ENCODE results near the gene C20orf202. TPM values are rescaled to one million over a fixed set of nuclear protein-coding genes. Genes with fewer than 3 reads are reported as not detected.

The C20orf202 gene
- total and polyA plus RNA-seq, 2 experiments from 2014 or later = not detected

DNA sequence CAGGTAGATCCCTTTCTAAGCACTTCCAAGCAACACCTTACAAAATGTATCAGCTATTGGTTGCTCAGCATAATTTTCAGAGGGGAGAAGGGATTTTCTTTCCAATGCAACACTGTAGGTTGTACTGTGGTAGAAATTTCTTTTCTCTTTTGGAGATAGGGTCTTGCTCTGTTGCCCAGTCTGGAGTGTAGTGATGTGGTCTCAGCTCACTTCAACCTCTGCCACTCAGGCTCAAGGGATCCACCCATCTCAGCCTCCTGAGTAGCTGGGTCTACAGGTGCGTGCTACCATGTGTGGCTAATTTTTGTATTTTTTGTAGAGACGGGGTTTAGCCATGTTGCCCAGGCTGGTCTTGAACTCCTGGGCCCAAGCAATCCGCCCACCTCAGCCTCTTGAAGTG, 38.8 kb downstream of the C20orf202 start:
- H3K27me3 ChIP-seq (ENCODE audit: insufficient read depth) = no peaks in the 10 kb centered on the region
- peaks cover 5% of the 10 kb centered on the region; the same call in 2 of the 3 replicates for H3K4me1 Mint-ChIP-seq
- no peak overlapping the region for H3K27ac Mint-ChIP-seq
- no peaks in the 10 kb centered on the region for H3K4me1 ChIP-seq (ENCODE audit: insufficient read depth)
- H3F3A ChIP-seq (replicated peaks; ENCODE audit: low read depth) = no peaks in the 10 kb centered on the region
- no peak overlapping the region for H3K27ac ChIP-seq (ENCODE audit: low read depth)
- no peak overlapping the region for H3K4me3 Mint-ChIP-seq
- DNase-seq (ENCODE audit: low spot score) = no peak
- H3K27me3 Mint-ChIP-seq (ENCODE audit: insufficient read depth, low read depth, poor library complexity) = no peaks in the 10 kb centered on the region
- ATAC-seq = no peak
- H3K9me3 Mint-ChIP-seq = no peaks in the 10 kb centered on the region
- no peak overlapping the region for H3K4me2 ChIP-seq
- H3K79me2 ChIP-seq (replicated peaks; ENCODE audit: insufficient read depth) = no peaks in the 10 kb centered on the region
- no peaks in the 10 kb centered on the region for H3K9me2 ChIP-seq (ENCODE audit: insufficient read depth)
- no peak overlapping the region for H2AFZ ChIP-seq
- H3K36me3 ChIP-seq (ENCODE audit: insufficient read depth) = no peaks in the 10 kb centered on the region
- no peaks in the 10 kb centered on the region for H4K20me1 ChIP-seq (replicated peaks; ENCODE audit: insufficient read depth)
- H3K4me3 ChIP-seq = no peak overlapping the region
- no peaks in the 10 kb centered on the region for H3K36me3 Mint-ChIP-seq (ENCODE audit: low read depth)
- no peak for TF ChIP-seq JUNB (IDR thresholded peaks at IDR 0.05; ENCODE audit: unreplicated experiment)
- TF ChIP-seq CREB1 (CRISPR knock-in tag; IDR thresholded peaks at IDR 0.05; ENCODE audit: low read depth) = no peak
- TF ChIP-seq ZNF462 (CRISPR knock-in tag; IDR thresholded peaks at IDR 0.05) = no peak
- no peak for TF ChIP-seq ZNF114 (CRISPR knock-in tag; IDR thresholded peaks at IDR 0.05)
- no peak for TF ChIP-seq POLR2AphosphoS5 (IDR thresholded peaks at IDR 0.05; ENCODE audit: low read depth)
- TF ChIP-seq EZH2 (IDR thresholded peaks at IDR 0.05; ENCODE audit: low read depth, unreplicated experiment) = no peak
- TF ChIP-seq ETS1 (IDR thresholded peaks at IDR 0.05) = no peak
- TF ChIP-seq CTCF (conservative IDR thresholded peaks at IDR 0.05; ENCODE audit: low read depth in 2 of 2) = no peak
- no peak for TF ChIP-seq ZNF331 (CRISPR knock-in tag; IDR thresholded peaks at IDR 0.05; ENCODE audit: low read depth)
- no peak for TF ChIP-seq STAT1 (IDR thresholded peaks at IDR 0.05; ENCODE audit: unreplicated experiment)
- TF ChIP-seq, protein P1, sequence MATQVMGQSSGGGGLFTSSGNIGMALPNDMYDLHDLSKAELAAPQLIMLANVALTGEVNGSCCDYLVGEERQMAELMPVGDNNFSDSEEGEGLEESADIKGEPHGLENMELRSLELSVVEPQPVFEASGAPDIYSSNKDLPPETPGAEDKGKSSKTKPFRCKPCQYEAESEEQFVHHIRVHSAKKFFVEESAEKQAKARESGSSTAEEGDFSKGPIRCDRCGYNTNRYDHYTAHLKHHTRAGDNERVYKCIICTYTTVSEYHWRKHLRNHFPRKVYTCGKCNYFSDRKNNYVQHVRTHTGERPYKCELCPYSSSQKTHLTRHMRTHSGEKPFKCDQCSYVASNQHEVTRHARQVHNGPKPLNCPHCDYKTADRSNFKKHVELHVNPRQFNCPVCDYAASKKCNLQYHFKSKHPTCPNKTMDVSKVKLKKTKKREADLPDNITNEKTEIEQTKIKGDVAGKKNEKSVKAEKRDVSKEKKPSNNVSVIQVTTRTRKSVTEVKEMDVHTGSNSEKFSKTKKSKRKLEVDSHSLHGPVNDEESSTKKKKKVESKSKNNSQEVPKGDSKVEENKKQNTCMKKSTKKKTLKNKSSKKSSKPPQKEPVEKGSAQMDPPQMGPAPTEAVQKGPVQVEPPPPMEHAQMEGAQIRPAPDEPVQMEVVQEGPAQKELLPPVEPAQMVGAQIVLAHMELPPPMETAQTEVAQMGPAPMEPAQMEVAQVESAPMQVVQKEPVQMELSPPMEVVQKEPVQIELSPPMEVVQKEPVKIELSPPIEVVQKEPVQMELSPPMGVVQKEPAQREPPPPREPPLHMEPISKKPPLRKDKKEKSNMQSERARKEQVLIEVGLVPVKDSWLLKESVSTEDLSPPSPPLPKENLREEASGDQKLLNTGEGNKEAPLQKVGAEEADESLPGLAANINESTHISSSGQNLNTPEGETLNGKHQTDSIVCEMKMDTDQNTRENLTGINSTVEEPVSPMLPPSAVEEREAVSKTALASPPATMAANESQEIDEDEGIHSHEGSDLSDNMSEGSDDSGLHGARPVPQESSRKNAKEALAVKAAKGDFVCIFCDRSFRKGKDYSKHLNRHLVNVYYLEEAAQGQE (IDR thresholded peaks at IDR 0.05; ENCODE audit: unreplicated experiment) = no peak
- no peak for TF ChIP-seq EZH2phosphoT487 (IDR thresholded peaks at IDR 0.05; ENCODE audit: unreplicated experiment)
